SK-N-SH (cell line): ENCODE results near the gene MACROD1.

Experiments
- CTCF ChIP-seq: fragments of 200-600 bp; sonication (generic); IDR thresholded peaks from 2 replicates; pipeline ENCODE4 v1.6.1; 2017; ENCODE audit warnings: antibody characterized with exemption, mild to moderate bottlenecking, moderate library complexity
- EP300 ChIP-seq, 2 experiments: IDR thresholded peaks; 2 replicates each; pipeline versions ENCODE4 v1.4.0 to v1.6.1; 2012; ENCODE audit warnings: borderline replicate concordance in 1 of 2, low read depth in 1 of 2, low read length in 1 of 2
- GABPA ChIP-seq: IDR thresholded peaks from 2 replicates; pipeline ENCODE4 v1.4.0; 2012; ENCODE audit warnings: low read depth, mild to moderate bottlenecking
- GATA2 ChIP-seq: sonication (generic); formaldehyde crosslinking; IDR thresholded peaks from 2 replicates; pipeline ENCODE4 v1.5.0; 2020; ENCODE audit warnings: mild to moderate bottlenecking, missing genetic modification reagents
- JUND ChIP-seq: IDR thresholded peaks from 2 replicates; pipeline ENCODE4 v1.4.0; 2012
- MAX ChIP-seq: IDR thresholded peaks from 2 replicates; pipeline ENCODE4 v1.4.0; 2012; ENCODE audit warnings: low read depth
- PBX3 ChIP-seq: IDR thresholded peaks from 2 replicates; pipeline ENCODE4; 2012
- POLR2AphosphoS5 ChIP-seq: IDR thresholded peaks from 2 replicates; pipeline ENCODE4 v1.6.1; 2012; ENCODE audit warnings: low read depth, low read length
- REST ChIP-seq: IDR thresholded peaks from 2 replicates; pipeline ENCODE4 v1.6.1; 2012; ENCODE audit warnings: mild to moderate bottlenecking, low read depth, low read length, moderate library complexity
- RXRA ChIP-seq: IDR thresholded peaks from 2 replicates; pipeline ENCODE4 v1.4.0; 2012; ENCODE audit warnings: low read depth, mild to moderate bottlenecking, borderline replicate concordance
- SIN3A ChIP-seq: IDR thresholded peaks from 2 replicates; pipeline ENCODE4 v1.6.1; 2012; ENCODE audit warnings: low read depth, mild to moderate bottlenecking, low read length, moderate library complexity, borderline replicate concordance
- YY1 ChIP-seq: IDR thresholded peaks from 2 replicates; pipeline ENCODE4 v1.4.0; 2012; ENCODE audit warnings: low read depth, mild to moderate bottlenecking
- ZBTB33 ChIP-seq: IDR thresholded peaks from 2 replicates; pipeline ENCODE4 v1.4.0; 2012; ENCODE audit warnings: low read depth, borderline replicate concordance

GRCh38 chr11:64035081-64035524 is 130.8 kb downstream of the MACROD1 start:
- no peak for TF ChIP-seq MAX
- no peak for TF ChIP-seq EP300 (IDR thresholded peaks at IDR 0.05; ENCODE audit: borderline replicate concordance in 1 of 2, low read depth in 1 of 2, low read length in 1 of 2)
- no peak for TF ChIP-seq SIN3A
- no peak for TF ChIP-seq CTCF
- no peak for TF ChIP-seq REST
- no peak for TF ChIP-seq RXRA
- TF ChIP-seq ZBTB33: no peak
- no peak for TF ChIP-seq GABPA
- no peak for TF ChIP-seq JUND
- no peak for TF ChIP-seq GATA2 (CRISPR knock-in tag)
- no peak for TF ChIP-seq PBX3
- TF ChIP-seq POLR2AphosphoS5: no peak
- no peak for TF ChIP-seq YY1
